ENCODE results near the gene LRRIQ3. TPM values are rescaled to one million over a fixed set of nuclear protein-coding genes. Genes with fewer than 3 reads are reported as not detected.

Gene LRRIQ3
- total and polyA plus RNA-seq, 2 of the 13 experiments (the other 11 are each of a cell fraction or from before 2014, with no cell fraction given), result 1.1 to 1.3 TPM

DNA sequence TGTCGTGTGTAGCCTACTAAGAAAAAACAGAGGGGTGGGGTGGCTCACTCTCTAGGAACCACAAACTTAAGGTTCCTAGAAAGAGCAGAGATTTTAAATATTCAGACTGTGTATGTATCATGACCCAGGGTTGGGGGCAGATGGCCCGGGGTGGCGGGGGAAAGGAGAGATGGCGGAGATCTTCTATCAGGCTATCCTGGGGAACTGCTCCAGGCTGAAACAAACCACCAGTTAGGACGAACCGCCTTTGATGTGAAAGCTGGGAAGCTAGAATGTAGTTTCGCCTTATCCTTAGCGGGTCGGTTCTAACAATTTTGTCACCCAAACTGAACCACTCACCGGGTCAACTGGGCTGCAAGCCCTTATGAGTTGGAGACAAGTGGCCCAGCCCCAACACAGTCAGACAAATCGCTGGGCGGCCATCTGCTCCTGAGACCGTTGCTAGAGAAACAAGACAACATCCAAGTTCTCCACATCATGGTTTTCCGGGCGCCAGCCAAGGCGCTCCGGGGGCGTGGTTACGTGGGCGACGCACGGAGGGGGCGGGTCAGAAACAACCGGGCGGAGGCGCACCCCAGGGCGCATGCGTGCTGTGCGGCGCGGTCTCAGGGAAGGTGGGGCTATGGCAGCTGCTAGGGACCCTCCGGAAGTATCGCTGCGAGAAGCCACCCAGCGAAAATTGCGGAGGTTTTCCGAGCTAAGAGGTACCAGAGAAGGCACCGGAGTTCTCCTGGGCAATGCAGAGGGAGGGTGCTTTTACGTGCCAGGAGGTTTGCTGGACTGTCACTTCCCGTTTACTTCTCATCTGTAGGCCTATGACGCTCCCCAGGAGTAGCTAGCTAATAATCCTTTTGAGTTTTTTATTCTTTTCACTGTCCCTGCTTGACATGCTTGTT is at the start of gene LRRIQ3, which contains the start of gene FPGT (continued):
- no peak for TF ChIP-seq ZNF484 (CRISPR knock-in tag; IDR thresholded peaks at IDR 0.05; ENCODE audit: borderline replicate concordance, low read depth)
- TF ChIP-seq, protein P1, sequence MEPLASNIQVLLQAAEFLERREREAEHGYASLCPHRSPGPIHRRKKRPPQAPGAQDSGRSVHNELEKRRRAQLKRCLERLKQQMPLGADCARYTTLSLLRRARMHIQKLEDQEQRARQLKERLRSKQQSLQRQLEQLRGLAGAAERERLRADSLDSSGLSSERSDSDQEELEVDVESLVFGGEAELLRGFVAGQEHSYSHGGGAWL (CRISPR knock-in tag; IDR thresholded peaks at IDR 0.05), result no peak
- no peak for TF ChIP-seq DMAP1 (CRISPR knock-in tag; IDR thresholded peaks at IDR 0.05)
- TF ChIP-seq PTBP1 (IDR thresholded peaks at IDR 0.05; ENCODE audit: low read depth, low read length, poor library complexity, severe bottlenecking), result peak; percentile 10
- peak; percentile 77; the same call in 1 of the 2 replicates for TF ChIP-seq NFKB2 (CRISPR knock-in tag; IDR thresholded peaks at IDR 0.05; ENCODE audit: borderline replicate concordance)
- TF ChIP-seq WIZ (CRISPR knock-in tag; IDR thresholded peaks at IDR 0.05), result 0 out of 2 replicates have a peak, but pooled peaks have one; percentile 36
- TF ChIP-seq PHF8 (CRISPR knock-in tag; IDR thresholded peaks at IDR 0.05), result peak; percentile 81
- TF ChIP-seq DRAP1 (CRISPR knock-in tag; IDR thresholded peaks at IDR 0.05), result peak; percentile 82
- TF ChIP-seq RFX3 (CRISPR knock-in tag; IDR thresholded peaks at IDR 0.05), result peak; percentile 64; the same call in 1 of the 2 replicates
- TF ChIP-seq ZFY (CRISPR knock-in tag; IDR thresholded peaks at IDR 0.05), result peak; percentile 81
- TF ChIP-seq TSC22D2 (CRISPR knock-in tag; IDR thresholded peaks at IDR 0.05; ENCODE audit: borderline replicate concordance), result no peak
- peak; percentile 71; the same call in 1 of the 2 replicates for TF ChIP-seq ERF (CRISPR knock-in tag; IDR thresholded peaks at IDR 0.05)
- TF ChIP-seq YEATS2 (CRISPR knock-in tag; IDR thresholded peaks at IDR 0.05; ENCODE audit: borderline replicate concordance), result peak; percentile 74; the same call in 1 of the 2 replicates
- TF ChIP-seq HES4 (CRISPR knock-in tag; IDR thresholded peaks at IDR 0.05; ENCODE audit: borderline replicate concordance), result peak; percentile 29; the same call in 1 of the 2 replicates
- TF ChIP-seq, protein P2, sequence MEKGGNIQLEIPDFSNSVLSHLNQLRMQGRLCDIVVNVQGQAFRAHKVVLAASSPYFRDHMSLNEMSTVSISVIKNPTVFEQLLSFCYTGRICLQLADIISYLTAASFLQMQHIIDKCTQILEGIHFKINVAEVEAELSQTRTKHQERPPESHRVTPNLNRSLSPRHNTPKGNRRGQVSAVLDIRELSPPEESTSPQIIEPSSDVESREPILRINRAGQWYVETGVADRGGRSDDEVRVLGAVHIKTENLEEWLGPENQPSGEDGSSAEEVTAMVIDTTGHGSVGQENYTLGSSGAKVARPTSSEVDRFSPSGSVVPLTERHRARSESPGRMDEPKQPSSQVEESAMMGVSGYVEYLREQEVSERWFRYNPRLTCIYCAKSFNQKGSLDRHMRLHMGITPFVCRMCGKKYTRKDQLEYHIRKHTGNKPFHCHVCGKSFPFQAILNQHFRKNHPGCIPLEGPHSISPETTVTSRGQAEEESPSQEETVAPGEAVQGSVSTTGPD (CRISPR knock-in tag; IDR thresholded peaks at IDR 0.05), result no peak
- TF ChIP-seq HOXA7 (CRISPR knock-in tag; IDR thresholded peaks at IDR 0.05), result no peak
- TF ChIP-seq MTERF4 (CRISPR knock-in tag; IDR thresholded peaks at IDR 0.05), result peak; percentile 71; the same call in 1 of the 2 replicates
- 0 out of 2 replicates have a peak, but pooled peaks have one; percentile 34 for TF ChIP-seq ZBTB7B (CRISPR knock-in tag; IDR thresholded peaks at IDR 0.05)
- no peak for TF ChIP-seq CENPX (CRISPR knock-in tag; IDR thresholded peaks at IDR 0.05)
- no peak for TF ChIP-seq MAFF (IDR thresholded peaks at IDR 0.05; ENCODE audit: low read depth, low read length)
- TF ChIP-seq, protein P3, sequence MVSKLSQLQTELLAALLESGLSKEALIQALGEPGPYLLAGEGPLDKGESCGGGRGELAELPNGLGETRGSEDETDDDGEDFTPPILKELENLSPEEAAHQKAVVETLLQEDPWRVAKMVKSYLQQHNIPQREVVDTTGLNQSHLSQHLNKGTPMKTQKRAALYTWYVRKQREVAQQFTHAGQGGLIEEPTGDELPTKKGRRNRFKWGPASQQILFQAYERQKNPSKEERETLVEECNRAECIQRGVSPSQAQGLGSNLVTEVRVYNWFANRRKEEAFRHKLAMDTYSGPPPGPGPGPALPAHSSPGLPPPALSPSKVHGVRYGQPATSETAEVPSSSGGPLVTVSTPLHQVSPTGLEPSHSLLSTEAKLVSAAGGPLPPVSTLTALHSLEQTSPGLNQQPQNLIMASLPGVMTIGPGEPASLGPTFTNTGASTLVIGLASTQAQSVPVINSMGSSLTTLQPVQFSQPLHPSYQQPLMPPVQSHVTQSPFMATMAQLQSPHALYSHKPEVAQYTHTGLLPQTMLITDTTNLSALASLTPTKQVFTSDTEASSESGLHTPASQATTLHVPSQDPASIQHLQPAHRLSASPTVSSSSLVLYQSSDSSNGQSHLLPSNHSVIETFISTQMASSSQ (IDR thresholded peaks at IDR 0.05; ENCODE audit: low read depth), result no peak
- TF ChIP-seq, protein P3 (CRISPR knock-in tag; IDR thresholded peaks at IDR 0.05; ENCODE audit: borderline replicate concordance), result peak; percentile 24; the same call in 1 of the 2 replicates
- TF ChIP-seq PHF21A (CRISPR knock-in tag; IDR thresholded peaks at IDR 0.05), result peak; percentile 29; the same call in 1 of the 2 replicates
